Measurements from ENCODE around the gene HEXB.

- TF ChIP-seq POLR2A (IDR thresholded peaks at IDR 0.05) (no peak), CTCF (IDR thresholded peaks at IDR 0.05) (no peak)
These were observed 8.2 kb downstream of the HEXB start for GRCh38 chr5:74693191-74693590.

All from lower leg skin (tissue), 3 donors.